NCI-H2196 treated with DMSO at 0.1 percent for 48 hours (cell line): ENCODE data around the gene PLOD3.
A peak's percentile ranks its signal among the peaks of the same experiment; 100 is the strongest.
"Not testable (repeated sequence)": the region's sequence is repeated elsewhere in the genome, so short reads cannot be mapped to it uniquely, and the experiment has no call there.

Source experiments
- DNase-seq: peaks from one replicate; lab custom pipeline; 2025; ENCODE audit not compliant: unreplicated experiment; lab: John Stamatoyannopoulos, UW

Gene PLOD3

GRCh38 chr7:101217388-101218235 is at the start of gene PLOD3, which contains the start of gene ZNHIT1:
Gene PLOD3, minus strand, starts transcription at chr7:101217581. Its CDS starts 307 bp downstream, at chr7:101217274.
Gene ZNHIT1, plus strand, starts transcription at chr7:101218165. Its CDS starts 31 bp downstream, at chr7:101218196.
- DNase-seq = peak; percentile 97

- DNase-seq = no peak
These were observed 48.5 kb upstream of the PLOD3 start for GRCh38 chr7:101265622-101266516.

GRCh38 chr7:101264102-101264706 is 46.8 kb upstream of the PLOD3 start:
- not testable (repeated sequence) for DNase-seq

GRCh38 chr7:101258243-101258731 is 40.9 kb upstream of the PLOD3 start:
- DNase-seq = no peak

GRCh38 chr7:101255796-101256195 is 38.4 kb upstream of the PLOD3 start:
- no peak for DNase-seq

- DNase-seq = not testable (repeated sequence)
These were observed 35.8 kb upstream of the PLOD3 start for GRCh38 chr7:101253199-101253598.

GRCh38 chr7:101251871-101252659 is 34.7 kb upstream of the PLOD3 start:
- peak; percentile 90 for DNase-seq

- DNase-seq = no peak
These were observed 32.9 kb upstream of the PLOD3 start for GRCh38 chr7:101250324-101250723.

GRCh38 chr7:101248276-101248675 is 30.9 kb upstream of the PLOD3 start:
- no peak for DNase-seq

- no peak for DNase-seq
These were observed 27.8 kb upstream of the PLOD3 start for GRCh38 chr7:101245147-101245668.

GRCh38 chr7:101244375-101245146 is 27.2 kb upstream of the PLOD3 start, which contains the start of gene FIS1:
Gene FIS1, minus strand, starts transcription at chr7:101245081. Its CDS starts 77 bp downstream, at chr7:101245004.
- peak; percentile 95 for DNase-seq

- DNase-seq = no peak
These were observed 26.4 kb upstream of the PLOD3 start for GRCh38 chr7:101243646-101244374.

- no peak for DNase-seq
These were observed 24.3 kb upstream of the PLOD3 start for GRCh38 chr7:101241443-101242349.

- no peak for DNase-seq
These were observed 23.6 kb upstream of the PLOD3 start for GRCh38 chr7:101241015-101241363.

GRCh38 chr7:101240226-101241014 is 23.0 kb upstream of the PLOD3 start:
- no peak for DNase-seq

- DNase-seq = no peak
These were observed 22.5 kb upstream of the PLOD3 start for GRCh38 chr7:101239951-101240220.
